ENCODE results near the gene THRAP3. TPM values are rescaled to one million over a fixed set of nuclear protein-coding genes. Genes with fewer than 3 reads are reported as not detected.

THRAP3 gene
- total and polyA plus RNA-seq, 2 donors (not counting 3 experiments of a cell fraction or from before 2014, with no cell fraction given), result 38.0 to 144 TPM

GRCh38 chr1:36284061-36284460 lies 59.8 kb downstream of the THRAP3 start:
- POLR2A ChIA-PET, result no interaction called here
- dilution Hi-C loops (cut with MboI; ENCODE audit: extremely low pct_ligation_motif_present, low sequenced_read_pairs), result no loop called here

More at GRCh38 chr1:36284061-36284460, 59.8 kb downstream of the THRAP3 start:
- no peaks in the 10 kb centered on the region for H3K9me1 ChIP-seq (replicated peaks; ENCODE audit: control insufficient read depth, extremely low read depth, insufficient read depth, low read length)
- H3K27me3 ChIP-seq (ENCODE audit: control insufficient read depth in 2 of 2, insufficient read depth in 2 of 2, low read length in 2 of 2), result no peaks in the 10 kb centered on the region
- no peak for DNase-seq (ENCODE audit: low read depth, low spot score)
- no peaks in the 10 kb centered on the region for H4K20me1 ChIP-seq (replicated peaks; ENCODE audit: control insufficient read depth, extremely low read depth, insufficient read depth, low read length)
- no peaks in the 10 kb centered on the region for H3K4me1 ChIP-seq (ENCODE audit: control insufficient read depth, extremely low read depth, insufficient read depth, low read length)
- H2AFZ ChIP-seq (ENCODE audit: low read depth, low read length), result no peak overlapping the region
- no peak overlapping the region for H3K9ac ChIP-seq (replicated peaks; ENCODE audit: extremely low read depth, insufficient read depth, low read length)
- CTCF ChIA-PET, result interaction anchor here (1.2 to 2.2 kb wide), 4 partner anchors 101 to 149 kb away, joined by 3 to 11 read pairs (median 3); no protein-coding TSS in a partner anchor
- no TSS peak for BruUV-seq (replicated peaks)
- no peak for FAIRE-seq
- H3K79me2 ChIP-seq (ENCODE audit: control insufficient read depth, insufficient read depth, low read length), result peaks cover 51% of the 10 kb centered on the region
- TF ChIP-seq CTCF (IDR thresholded peaks at IDR 0.05; ENCODE audit: extremely low read depth in 1 of 2, insufficient read depth in 1 of 2, low read depth in 1 of 2, low read length in 2 of 2) (no peak), MYC (IDR thresholded peaks at IDR 0.05; ENCODE audit: low read depth, low read length) (no peak), MAX (IDR thresholded peaks at IDR 0.05; ENCODE audit: insufficient read depth, insufficient read length) (no peak), POLR2AphosphoS5 (IDR thresholded peaks at IDR 0.05; ENCODE audit: insufficient read depth, low read depth, low read length) (no peak), GATA2 (IDR thresholded peaks at IDR 0.05; ENCODE audit: insufficient read depth, insufficient read length, low read depth, low read length) (no peak), FOS (IDR thresholded peaks at IDR 0.05; ENCODE audit: borderline replicate concordance, insufficient read depth, low read length) (no peak), JUN (IDR thresholded peaks at IDR 0.05; ENCODE audit: borderline replicate concordance, insufficient read depth, insufficient read length, low read depth) (no peak), EZH2 (IDR thresholded peaks at IDR 0.05; ENCODE audit: borderline replicate concordance, low read depth, low read length, severe bottlenecking) (no peak)
- H3K36me3 ChIP-seq (ENCODE audit: control insufficient read depth in 2 of 2, extremely low read depth in 1 of 2, insufficient read depth in 2 of 2, low read length in 2 of 2), result peaks cover 26 to 33% of the 10 kb centered on the region in 2 experiments
- H3K27ac ChIP-seq (ENCODE audit: insufficient read depth, low read depth, low read length), result no peak overlapping the region
- no peak overlapping the region for H3K4me2 ChIP-seq (ENCODE audit: insufficient read depth, low read length)
- H3K9me3 ChIP-seq (replicated peaks; ENCODE audit: control insufficient read depth, insufficient read depth, low read length), result no peaks in the 10 kb centered on the region
- intact Hi-C loops (cut with micrococcal nuclease), result loop anchor here (2.0 kb wide), 1 partner anchor 59 kb away; the partner anchor contains the start of gene THRAP3
- no peak overlapping the region for H3K4me3 ChIP-seq (replicated peaks in 1 of 3; ENCODE audit: insufficient read depth in 1 of 3, low read depth in 1 of 3, low read length in 3 of 3)
